OCI-M2 (cell line): ENCODE results near the gene ADCY2.

Experiments
- DNase-seq: peaks from one replicate; lab custom pipeline; 2025; ENCODE audit not compliant: unreplicated experiment; lab: John Stamatoyannopoulos, UW

Gene ADCY2

GRCh38 chr5:7585807-7586206 is 189.9 kb downstream of the ADCY2 start:
- DNase-seq: no peak

- no peak for DNase-seq
These were observed 190.5 kb downstream of the ADCY2 start for GRCh38 chr5:7586480-7586879.

DNA sequence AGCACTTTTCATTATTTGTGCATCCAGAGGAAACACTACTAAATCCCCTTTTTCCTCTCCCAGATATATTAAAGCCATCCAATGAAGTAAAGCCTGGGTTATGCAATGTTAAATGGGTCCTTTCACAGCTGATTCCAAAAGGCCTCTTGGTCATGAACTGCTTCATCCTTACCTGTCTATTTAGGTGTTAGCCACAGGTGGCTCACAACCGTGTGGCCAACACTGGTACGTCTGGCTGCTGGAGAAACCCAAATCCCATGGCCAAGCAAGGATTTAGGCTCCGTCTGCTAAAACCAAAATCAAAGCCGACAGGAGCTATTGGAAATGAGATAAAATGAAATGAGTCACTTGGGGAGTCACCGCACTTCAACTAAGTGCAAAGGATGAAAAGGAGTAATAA is 193.9 kb downstream of the ADCY2 start:
- no peak for DNase-seq

GRCh38 chr5:7592910-7593309 is 197.0 kb downstream of the ADCY2 start:
- DNase-seq: no peak

DNA sequence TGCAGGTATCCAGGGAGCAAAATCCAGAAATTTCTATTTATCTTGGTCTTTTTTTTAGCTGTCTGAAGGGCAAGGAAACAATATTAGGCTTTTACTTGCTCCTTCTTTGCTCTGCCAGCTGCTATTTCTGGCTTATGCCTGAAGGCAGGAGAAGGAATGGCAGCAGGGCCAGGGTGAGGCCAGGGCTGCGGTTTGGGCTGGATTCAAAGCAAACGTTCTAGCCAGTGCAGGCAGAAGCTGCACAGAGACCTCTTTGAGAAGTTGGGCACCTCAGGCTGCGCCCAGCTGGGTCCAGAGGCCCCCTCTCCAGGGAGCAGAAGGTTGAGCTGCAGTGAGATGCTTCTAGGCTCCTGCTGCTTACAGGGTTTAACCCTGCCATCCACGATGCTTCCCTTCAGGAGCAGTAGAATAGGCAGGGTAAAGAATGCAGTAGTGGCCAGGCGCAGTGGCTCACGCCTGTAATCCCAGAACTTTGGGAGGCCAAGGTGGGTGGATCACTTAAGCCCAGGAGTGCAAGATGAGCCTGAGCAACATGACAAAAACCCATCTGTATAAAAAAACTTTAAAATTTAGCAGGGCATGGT is 201.2 kb downstream of the ADCY2 start:
- no peak for DNase-seq

GRCh38 chr5:7606840-7607465 is 211.0 kb downstream of the ADCY2 start:
- DNase-seq: no peak

- no peak for DNase-seq
These were observed 212.8 kb downstream of the ADCY2 start for GRCh38 chr5:7608772-7609171.

DNA sequence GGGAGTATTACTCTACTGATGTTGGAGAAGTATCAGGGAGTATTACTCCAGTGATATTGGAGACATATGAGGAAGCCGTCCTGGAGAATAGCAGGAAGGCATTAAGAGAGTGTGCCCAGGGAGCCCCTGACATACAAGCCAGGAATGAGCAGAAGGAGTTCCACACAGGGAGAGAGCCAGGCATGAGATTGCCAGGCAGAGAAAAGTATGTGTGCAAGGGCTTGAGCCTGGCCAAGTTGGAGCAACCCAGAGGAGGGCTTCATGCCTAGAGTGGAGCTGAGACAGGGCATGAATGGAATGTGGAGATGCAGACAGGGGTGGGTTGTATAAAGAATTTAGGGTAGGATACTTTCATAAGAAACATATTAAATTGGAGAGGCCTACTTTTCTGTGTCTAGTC is 213.8 kb downstream of the ADCY2 start:
- DNase-seq: no peak

GRCh38 chr5:7610531-7611177 is 214.7 kb downstream of the ADCY2 start:
- no peak for DNase-seq

DNA sequence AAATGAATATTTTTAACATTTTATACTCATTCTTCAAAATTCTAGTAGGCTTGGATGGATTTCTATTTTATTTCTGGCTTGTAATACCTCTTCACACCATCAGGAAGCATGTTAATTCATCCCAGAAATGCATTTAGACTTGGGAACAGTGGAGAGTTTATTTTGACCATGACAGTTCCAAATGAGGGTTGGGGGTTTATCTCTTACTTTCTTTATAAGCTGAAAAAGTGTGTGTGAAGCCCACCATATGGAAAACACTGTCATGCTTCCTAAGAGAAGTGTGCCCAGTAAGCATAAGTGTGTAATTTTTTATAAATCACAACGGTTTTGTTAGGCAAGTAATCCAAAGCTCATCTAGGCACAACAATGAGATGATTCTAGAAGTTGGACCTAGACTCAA is 215.6 kb downstream of the ADCY2 start:
- no peak for DNase-seq

- DNase-seq: no peak
These were observed 219.7 kb downstream of the ADCY2 start for GRCh38 chr5:7615566-7616061.

- no peak for DNase-seq
These were observed 221.0 kb downstream of the ADCY2 start for GRCh38 chr5:7616897-7617296.

GRCh38 chr5:7622498-7622897 is 226.6 kb downstream of the ADCY2 start:
- no peak for DNase-seq

DNA sequence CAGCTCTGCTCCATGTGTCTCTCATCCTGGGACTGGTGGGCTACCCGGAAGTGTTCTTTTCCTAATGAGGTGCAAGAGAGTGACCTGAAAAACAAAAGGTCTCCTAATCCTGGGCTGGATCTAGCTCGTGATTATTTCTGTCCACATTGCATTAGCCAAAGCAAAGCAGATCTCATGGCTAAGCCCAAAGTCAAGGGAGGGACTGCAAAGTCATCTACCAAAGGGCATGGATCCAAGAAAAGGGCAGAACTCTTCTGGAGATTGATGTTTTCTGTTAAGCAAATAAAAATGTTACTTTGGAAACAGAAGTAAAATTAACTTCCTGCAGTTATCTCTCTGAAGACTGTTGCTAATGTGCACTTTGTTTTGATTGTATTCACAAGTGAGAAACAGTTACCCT is 229.8 kb downstream of the ADCY2 start:
- DNase-seq: no peak

DNA sequence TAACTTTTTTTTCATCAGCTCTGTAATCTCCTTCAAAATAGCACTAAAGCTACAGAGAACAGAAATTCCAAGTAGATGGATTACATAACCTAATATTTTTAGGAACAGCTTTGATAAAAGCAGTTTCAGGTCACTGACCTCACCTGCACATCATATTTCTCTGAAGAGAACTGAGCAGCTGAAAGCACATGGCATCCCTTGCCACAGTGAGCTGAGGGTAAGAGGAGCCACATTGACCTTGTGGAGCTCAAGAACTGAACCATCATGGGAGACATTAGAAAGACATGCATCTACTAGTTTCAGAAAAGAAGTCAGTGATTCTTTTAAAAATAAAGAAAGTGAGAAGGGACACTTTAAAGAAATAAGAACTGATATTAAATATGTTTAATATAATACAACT is 232.3 kb downstream of the ADCY2 start:
- no peak for DNase-seq

GRCh38 chr5:7628820-7629219 is 232.9 kb downstream of the ADCY2 start:
- DNase-seq: no peak

DNA sequence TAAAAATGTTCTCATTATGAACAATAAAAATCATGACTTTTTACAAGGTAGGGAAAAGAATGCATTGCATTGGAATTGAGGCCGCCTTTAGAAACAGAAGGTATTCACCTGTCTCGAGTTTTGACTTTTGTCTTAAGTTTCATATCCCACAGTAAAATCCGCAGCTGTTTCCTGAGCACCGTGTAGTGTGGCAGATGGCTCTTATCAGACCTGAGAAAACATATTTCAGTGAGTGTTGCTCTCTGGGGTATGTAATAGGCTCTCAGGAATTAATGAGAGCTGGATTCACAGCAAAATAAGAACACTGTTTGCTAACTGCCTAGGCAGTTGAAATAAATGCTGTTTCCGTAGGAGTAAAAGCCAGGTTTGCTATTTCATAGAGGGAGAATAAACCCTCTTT is 233.6 kb downstream of the ADCY2 start:
- no peak for DNase-seq

DNA sequence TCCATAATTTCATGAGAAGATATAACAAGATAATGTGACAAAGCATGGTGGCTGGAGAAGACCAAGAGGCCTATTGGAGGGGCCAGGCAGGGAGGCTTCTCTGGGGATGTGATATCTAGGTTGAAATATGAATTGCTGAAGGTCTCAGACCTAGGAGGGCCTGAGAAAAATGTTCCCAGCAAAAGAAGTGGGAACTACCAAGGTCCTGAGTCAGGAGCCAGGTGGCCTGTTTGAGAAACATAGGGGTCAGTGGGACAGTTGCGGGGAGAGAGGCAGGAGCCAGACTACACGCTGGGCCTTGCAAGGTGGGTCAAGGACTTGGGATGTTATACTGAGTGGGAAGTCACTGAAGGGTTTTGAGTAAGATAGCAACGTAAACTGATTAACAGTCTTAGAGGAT is 238.9 kb downstream of the ADCY2 start:
- DNase-seq: no peak

DNA sequence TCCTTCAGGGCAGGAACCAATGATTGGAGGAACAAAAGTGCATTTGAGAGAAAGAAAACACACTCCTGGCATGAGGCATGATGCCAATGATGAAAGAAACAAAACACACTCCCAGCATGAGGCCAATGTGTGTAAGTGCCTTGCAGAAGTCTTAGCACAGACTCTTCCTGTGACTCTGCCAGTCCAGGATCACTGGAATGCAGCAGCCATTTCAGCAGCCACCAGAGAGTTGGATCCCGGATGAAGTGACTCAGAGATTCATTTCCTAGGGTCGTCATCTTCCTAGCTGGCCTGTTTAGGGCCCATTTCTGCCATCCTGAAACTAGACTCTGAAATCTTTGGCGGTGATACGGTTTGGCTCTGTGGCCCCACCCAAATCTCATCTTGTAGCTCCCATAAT is 242.5 kb downstream of the ADCY2 start:
- DNase-seq: no peak

DNA sequence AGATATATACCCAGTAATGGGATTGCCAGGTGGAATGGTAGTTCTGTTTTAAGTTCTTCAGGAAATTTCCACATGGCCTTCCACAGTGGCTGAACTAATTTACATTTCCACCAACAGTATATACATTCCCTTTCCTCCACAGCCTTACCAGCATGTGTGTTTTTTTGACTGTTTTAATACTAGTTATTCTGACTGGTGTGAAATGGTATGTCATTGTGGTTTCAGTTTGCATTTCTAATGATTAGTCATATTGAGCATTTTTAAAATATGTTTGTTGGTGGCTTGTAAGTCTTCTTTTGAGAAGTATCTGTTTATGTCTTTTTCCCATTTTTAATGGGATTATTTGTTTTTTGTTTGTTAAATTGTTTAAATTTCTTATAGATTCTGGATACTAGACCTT is 246.1 kb downstream of the ADCY2 start:
- no peak for DNase-seq

GRCh38 chr5:7644723-7645122 is 248.8 kb downstream of the ADCY2 start:
- no peak for DNase-seq

DNA sequence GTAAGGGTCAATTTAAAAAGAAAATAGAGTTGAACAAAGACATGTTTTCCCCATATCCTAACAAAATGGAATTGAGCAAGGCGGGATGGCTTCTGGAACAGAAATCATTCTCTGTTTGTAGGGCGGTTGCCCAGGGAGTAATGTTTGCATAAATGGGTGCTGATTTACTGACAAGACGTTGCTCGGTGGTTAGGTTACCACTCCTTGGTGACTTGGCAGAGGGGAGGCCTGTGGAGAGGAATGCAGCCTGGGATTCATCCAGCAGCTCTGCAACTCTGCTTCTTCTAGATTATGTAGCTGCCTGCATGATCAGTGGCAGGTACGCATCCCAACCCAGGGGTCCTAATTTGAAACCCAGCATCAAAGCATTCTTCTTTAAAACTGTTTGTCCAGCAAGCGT is 254.8 kb downstream of the ADCY2 start:
- no peak for DNase-seq

GRCh38 chr5:7653046-7653445 is 257.1 kb downstream of the ADCY2 start:
- no peak for DNase-seq
